ENCODE data around the gene HDAC5.

GRCh38 chr17:44030482-44030881, 93.0 kb downstream of the HDAC5 start:
- TF ChIP-seq CTCF (IDR thresholded peaks at IDR 0.05) (no peak), POLR2A (IDR thresholded peaks at IDR 0.05) (no peak)

Data from breast epithelium (tissue), 3 donors.